GM12801 (cell line): ENCODE data around the gene HNRNPC.

Experiments
- CTCF ChIP-seq: IDR thresholded peaks from one replicate; pipeline ENCODE4 v1.5.1; 2011; ENCODE audit warnings: control low read depth; ENCODE audit not compliant: insufficient read length; ENCODE audit errors: extremely low read depth

HNRNPC gene

DNA sequence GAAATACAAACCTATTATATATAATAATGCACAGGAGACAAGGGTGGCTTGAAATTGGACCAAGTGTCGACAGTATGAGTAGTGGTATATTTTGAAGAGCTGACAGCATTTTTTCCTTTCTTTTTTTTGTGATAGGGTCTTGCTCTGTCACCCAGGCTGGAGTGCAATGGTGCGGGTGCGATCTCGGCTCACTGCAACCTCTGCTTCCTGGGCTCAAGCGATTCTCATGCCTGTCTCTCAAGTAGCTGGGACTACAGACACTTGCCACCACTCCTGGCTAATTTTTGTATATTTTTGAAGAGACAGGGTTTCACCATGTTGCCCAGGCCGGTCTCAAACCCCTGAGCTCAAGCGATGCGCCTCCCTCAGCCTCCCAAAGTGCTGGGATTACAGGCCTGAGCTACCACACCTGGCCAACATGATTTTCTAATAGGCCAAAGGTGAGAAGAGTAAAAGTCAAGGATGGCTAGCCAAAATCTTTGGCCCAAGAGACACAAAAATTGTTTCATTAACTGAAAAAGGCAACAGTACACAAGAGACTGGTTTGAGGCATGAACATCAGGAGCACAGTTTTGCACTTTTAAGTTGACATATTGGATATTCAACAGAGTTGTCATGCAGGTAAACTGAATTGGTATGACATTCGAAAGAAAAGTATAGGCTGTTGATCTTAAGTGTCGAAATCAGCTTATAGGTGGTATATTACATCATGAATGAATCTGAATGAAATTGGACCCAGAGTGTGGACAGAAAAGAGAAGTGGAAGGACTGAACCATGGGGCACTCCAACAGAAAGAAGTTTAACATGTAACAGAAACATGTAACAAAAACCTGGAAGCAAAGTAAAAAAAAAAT, 12.5 kb downstream of the HNRNPC start:
- no peak for TF ChIP-seq CTCF

- TF ChIP-seq CTCF, result no peak
These were observed 13.7 kb downstream of the HNRNPC start for GRCh38 chr14:21255385-21256101.

GRCh38 chr14:21252149-21252548, 17.1 kb downstream of the HNRNPC start:
- no peak for TF ChIP-seq CTCF

GRCh38 chr14:21251215-21251614, 18.0 kb downstream of the HNRNPC start:
- no peak for TF ChIP-seq CTCF

DNA sequence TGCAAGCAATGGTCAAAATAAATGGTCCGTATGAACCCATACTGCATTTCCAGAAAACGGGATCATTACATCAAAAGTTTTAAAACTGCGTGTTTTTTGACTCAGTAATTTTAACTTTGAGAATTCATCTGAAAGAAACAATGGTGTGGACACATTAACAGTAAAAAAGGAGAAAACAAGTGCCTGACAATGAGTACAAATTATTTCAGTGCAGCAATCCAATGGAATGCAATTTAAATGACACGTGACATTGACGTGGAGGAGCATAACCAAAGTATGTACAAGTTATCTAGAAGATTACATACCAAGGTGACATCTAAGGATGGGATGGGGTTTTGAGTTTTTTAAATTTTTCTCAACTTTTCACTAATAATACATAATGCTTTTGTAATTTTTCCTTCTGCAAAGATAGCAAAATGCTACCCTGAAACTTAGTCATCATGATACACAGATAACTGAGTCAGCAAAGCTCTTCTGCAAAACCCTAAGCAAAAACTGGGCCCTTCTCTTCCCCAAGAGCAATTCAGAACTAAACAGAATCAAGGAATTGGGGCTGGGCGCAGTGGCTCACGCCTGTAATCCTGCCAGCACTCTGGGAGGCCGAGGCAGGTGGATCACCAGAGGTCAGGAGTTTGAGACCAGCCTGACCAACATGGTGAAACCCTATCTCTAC, 20.4 kb downstream of the HNRNPC start:
- TF ChIP-seq CTCF, result no peak

DNA sequence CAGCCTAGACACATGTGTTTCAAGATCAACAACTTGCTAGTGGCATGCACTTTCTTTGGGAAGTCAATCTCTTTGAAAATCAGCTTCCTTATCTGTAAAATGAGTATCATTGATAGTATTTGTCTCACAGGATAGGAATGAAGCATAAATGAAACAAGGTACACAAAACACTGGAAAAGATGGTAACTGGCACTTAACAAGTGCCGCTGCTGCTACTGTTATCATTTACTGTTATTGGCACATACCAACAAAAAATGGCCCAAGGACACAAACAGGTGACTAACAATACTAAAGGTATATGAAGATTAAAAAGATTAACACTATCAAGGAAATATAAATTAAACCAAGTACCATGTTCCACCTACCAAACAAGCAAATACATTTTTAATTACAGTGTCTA, 20.9 kb downstream of the HNRNPC start:
- no peak for TF ChIP-seq CTCF

GRCh38 chr14:21245813-21246212, 23.4 kb downstream of the HNRNPC start:
- TF ChIP-seq CTCF, result no peak
